Measurements from ENCODE around the gene KRT13. TPM values are rescaled to one million over a fixed set of nuclear protein-coding genes. Genes with fewer than 3 reads are reported as not detected.

The KRT13 gene
- total RNA-seq, 1 experiment from 2014 or later = not detected

DNA sequence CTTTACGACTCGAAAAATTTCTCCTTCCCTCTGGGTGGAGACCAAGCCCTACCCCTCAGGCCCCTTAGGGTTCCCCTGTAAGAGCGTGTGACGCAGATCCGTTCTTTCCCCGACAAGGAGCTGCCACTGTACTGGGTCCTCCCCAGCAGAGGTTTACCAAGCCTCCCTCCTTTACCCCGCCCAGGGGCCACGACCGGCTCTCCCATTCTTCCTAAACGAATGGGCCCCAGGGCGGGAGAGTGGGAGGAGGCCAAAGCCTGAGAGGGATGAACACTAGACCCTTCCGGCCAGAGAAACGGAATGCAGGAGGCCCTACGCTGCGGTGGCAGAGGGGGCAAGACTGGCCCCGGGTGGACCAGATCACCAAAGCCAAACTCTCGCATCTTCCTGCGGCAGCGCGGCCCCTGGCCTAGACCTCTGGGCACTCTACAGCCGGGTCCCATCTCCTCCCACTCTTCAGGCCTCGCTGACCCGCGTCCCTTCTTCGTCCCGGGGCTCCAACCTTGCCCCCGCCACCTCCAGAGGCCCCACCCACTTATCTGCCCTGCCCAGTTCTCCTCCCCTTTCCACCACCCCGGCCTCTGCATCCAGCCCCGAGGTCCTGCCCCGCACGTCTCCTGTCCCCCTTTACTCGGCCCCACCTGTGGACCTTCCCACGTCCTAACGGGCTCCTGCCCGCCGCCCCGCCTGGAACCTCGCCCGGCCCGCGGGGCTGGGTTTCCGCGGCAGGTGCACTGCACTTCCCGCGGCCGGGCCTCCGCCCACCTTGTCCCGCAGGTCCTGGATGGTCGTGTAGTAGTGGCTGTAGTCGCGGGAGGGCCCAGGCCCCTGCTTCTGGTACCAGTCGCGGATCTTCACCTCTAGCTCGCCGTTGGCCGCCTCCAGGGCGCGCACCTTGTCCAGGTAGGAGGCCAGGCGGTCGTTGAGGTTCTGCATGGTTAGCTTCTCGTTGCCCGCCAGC lies 21.9 kb upstream of the KRT13 start (continued):
- TF ChIP-seq ZBTB43 (CRISPR knock-in tag; IDR thresholded peaks at IDR 0.05) (0 out of 2 replicates have a peak, but pooled peaks have one; percentile 73), FOXJ3 (CRISPR knock-in tag; IDR thresholded peaks at IDR 0.05; ENCODE audit: borderline replicate concordance) (no peak), FOXP1 (CRISPR knock-in tag; IDR thresholded peaks at IDR 0.05; ENCODE audit: borderline replicate concordance) (peak; percentile 42; the same call in 1 of the 2 replicates), TEAD4 (CRISPR knock-in tag; IDR thresholded peaks at IDR 0.05) (no peak), CBFB (CRISPR knock-in tag; IDR thresholded peaks at IDR 0.05; ENCODE audit: low read depth) (no peak), PRRX2 (CRISPR knock-in tag; IDR thresholded peaks at IDR 0.05) (no peak), CREB1 (CRISPR knock-in tag; IDR thresholded peaks at IDR 0.05) (peak; percentile 34; the same call in 1 of the 2 replicates), E2F4 (CRISPR knock-in tag; IDR thresholded peaks at IDR 0.05; ENCODE audit: borderline replicate concordance, low read depth) (no peak; the same call in 1 of the 2 replicates), MLX (CRISPR knock-in tag; IDR thresholded peaks at IDR 0.05) (no peak), ATF2 (CRISPR knock-in tag; IDR thresholded peaks at IDR 0.05; ENCODE audit: borderline replicate concordance, low read depth) (no peak), PREB (CRISPR knock-in tag; IDR thresholded peaks at IDR 0.05; ENCODE audit: borderline replicate concordance) (peak; percentile 37; the same call in 1 of the 2 replicates), ZNF423 (CRISPR knock-in tag; IDR thresholded peaks at IDR 0.05) (no peak), HMGA2 (CRISPR knock-in tag; IDR thresholded peaks at IDR 0.05) (no peak), ZNF317 (CRISPR knock-in tag; IDR thresholded peaks at IDR 0.05; ENCODE audit: borderline replicate concordance, low read depth) (no peak), RELA (CRISPR knock-in tag; IDR thresholded peaks at IDR 0.05; ENCODE audit: borderline replicate concordance) (peak; percentile 73; the same call in 1 of the 2 replicates)
- TF ChIP-seq, protein P1, sequence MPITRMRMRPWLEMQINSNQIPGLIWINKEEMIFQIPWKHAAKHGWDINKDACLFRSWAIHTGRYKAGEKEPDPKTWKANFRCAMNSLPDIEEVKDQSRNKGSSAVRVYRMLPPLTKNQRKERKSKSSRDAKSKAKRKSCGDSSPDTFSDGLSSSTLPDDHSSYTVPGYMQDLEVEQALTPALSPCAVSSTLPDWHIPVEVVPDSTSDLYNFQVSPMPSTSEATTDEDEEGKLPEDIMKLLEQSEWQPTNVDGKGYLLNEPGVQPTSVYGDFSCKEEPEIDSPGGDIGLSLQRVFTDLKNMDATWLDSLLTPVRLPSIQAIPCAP (CRISPR knock-in tag; IDR thresholded peaks at IDR 0.05) = peak; percentile 80
- TF ChIP-seq, protein P2, sequence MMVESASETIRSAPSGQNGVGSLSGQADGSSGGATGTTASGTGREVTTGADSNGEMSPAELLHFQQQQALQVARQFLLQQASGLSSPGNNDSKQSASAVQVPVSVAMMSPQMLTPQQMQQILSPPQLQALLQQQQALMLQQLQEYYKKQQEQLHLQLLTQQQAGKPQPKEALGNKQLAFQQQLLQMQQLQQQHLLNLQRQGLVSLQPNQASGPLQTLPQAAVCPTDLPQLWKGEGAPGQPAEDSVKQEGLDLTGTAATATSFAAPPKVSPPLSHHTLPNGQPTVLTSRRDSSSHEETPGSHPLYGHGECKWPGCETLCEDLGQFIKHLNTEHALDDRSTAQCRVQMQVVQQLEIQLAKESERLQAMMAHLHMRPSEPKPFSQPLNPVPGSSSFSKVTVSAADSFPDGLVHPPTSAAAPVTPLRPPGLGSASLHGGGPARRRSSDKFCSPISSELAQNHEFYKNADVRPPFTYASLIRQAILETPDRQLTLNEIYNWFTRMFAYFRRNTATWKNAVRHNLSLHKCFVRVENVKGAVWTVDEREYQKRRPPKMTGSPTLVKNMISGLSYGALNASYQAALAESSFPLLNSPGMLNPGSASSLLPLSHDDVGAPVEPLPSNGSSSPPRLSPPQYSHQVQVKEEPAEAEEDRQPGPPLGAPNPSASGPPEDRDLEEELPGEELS (CRISPR knock-in tag; IDR thresholded peaks at IDR 0.05) = no peak
- TF ChIP-seq, protein P3, sequence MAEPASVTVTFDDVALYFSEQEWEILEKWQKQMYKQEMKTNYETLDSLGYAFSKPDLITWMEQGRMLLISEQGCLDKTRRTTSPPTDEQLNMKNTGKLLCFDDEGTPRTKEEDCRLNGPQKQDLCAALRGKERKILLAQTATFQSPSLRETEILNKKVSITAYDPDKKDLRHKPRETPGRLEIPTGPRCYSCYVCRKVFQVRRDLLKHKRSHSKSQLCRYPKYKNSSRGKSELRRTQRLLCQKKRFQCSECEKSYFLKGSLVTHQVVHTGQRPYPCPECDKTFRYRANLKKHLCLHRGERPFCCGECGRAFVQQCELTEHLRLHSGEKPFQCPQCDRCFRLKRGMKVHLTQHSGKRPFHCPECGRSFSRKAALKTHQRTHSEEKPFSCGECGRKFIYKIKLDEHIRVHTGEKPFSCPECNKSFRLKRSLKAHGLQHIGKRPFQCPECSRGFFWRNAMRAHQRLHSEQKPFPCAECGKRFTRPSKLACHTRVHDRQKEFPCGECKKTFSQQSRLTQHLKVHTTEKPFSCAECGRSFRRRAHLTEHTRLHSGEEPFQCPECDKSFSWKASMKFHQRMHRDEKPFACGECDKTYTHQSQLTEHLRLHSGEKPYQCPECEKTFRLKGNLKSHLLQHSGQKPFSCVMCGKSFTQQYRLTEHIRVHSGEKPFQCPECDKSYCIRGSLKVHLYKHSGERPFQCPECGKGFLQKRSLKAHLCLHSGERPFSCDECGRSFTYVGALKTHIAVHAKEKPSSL (CRISPR knock-in tag; conservative IDR thresholded peaks at IDR 0.05) = no peak
- TF ChIP-seq, protein P4, sequence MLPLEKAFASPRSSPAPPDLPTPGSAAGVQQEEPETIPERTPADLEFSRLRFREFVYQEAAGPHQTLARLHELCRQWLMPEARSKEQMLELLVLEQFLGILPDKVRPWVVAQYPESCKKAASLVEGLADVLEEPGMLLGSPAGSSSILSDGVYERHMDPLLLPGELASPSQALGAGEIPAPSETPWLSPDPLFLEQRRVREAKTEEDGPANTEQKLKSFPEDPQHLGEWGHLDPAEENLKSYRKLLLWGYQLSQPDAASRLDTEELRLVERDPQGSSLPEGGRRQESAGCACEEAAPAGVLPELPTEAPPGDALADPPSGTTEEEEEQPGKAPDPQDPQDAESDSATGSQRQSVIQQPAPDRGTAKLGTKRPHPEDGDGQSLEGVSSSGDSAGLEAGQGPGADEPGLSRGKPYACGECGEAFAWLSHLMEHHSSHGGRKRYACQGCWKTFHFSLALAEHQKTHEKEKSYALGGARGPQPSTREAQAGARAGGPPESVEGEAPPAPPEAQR (CRISPR knock-in tag; IDR thresholded peaks at IDR 0.05) = no peak
- TF ChIP-seq, protein P5, sequence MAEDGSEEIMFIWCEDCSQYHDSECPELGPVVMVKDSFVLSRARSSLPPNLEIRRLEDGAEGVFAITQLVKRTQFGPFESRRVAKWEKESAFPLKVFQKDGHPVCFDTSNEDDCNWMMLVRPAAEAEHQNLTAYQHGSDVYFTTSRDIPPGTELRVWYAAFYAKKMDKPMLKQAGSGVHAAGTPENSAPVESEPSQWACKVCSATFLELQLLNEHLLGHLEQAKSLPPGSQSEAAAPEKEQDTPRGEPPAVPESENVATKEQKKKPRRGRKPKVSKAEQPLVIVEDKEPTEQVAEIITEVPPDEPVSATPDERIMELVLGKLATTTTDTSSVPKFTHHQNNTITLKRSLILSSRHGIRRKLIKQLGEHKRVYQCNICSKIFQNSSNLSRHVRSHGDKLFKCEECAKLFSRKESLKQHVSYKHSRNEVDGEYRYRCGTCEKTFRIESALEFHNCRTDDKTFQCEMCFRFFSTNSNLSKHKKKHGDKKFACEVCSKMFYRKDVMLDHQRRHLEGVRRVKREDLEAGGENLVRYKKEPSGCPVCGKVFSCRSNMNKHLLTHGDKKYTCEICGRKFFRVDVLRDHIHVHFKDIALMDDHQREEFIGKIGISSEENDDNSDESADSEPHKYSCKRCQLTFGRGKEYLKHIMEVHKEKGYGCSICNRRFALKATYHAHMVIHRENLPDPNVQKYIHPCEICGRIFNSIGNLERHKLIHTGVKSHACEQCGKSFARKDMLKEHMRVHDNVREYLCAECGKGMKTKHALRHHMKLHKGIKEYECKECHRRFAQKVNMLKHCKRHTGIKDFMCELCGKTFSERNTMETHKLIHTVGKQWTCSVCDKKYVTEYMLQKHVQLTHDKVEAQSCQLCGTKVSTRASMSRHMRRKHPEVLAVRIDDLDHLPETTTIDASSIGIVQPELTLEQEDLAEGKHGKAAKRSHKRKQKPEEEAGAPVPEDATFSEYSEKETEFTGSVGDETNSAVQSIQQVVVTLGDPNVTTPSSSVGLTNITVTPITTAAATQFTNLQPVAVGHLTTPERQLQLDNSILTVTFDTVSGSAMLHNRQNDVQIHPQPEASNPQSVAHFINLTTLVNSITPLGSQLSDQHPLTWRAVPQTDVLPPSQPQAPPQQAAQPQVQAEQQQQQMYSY (CRISPR knock-in tag; IDR thresholded peaks at IDR 0.05) = peak; percentile 39; the same call in 1 of the 2 replicates
